SK-N-SH (cell line): ENCODE results near the gene AGBL4. TPM values are rescaled to one million over a fixed set of nuclear protein-coding genes. Genes with fewer than 3 reads are reported as not detected.

Source experiments
- CTCF ChIA-PET: fragments of 300-600, 350-600 bp; formaldehyde crosslinking; extraction: SDS; loops from one replicate; lab custom pipeline; 2021; lab: Yijun Ruan, JAX
- POLR2A ChIA-PET: fragments of 350-600 bp; sonication (Branson Sonifier 250); formaldehyde crosslinking; extraction: SDS; loops from one replicate; lab custom pipeline; 2020; ENCODE audit warnings: antibody characterized with exemption, inconsistent platforms; lab: Yijun Ruan, JAX
- DNase-seq: peaks from one replicate; pipeline ENCODE4 v3.0.0; 2012
- H2AFZ ChIP-seq: fragments of 200-600 bp; sonication (generic); 2 replicates; pipeline ENCODE4 v1.8.1; 2016; ENCODE audit warnings: antibody characterized with exemption, mild to moderate bottlenecking, low read depth
- H3F3A ChIP-seq: fragments of 200-600 bp; sonication (generic); replicated peaks from 2 replicates; pipeline ENCODE3; 2016; ENCODE audit warnings: antibody characterized with exemption, mild to moderate bottlenecking; ENCODE audit not compliant: insufficient read depth
- H3K27ac ChIP-seq, 2 experiments: fragments of 200-500 bp in 1 of 2; fragments of 200-600 bp in 1 of 2; sonication (Bioruptor generic) in 1 of 2; sonication (generic), shearing (Covaris generic) in 1 of 2; 2 replicates each; pipeline versions ENCODE4 v1.5.1 to v1.6.1; 2014 to 2016; ENCODE audit warnings: low read depth in 2 of 2, inconsistent platforms in 1 of 2, low read length in 1 of 2, mild to moderate bottlenecking in 1 of 2, mixed read lengths in 1 of 2
- H3K27me3 ChIP-seq: fragments of 200-600 bp; sonication (generic), shearing (Covaris generic); 2 replicates; pipeline ENCODE4 v1.6.1; 2016; ENCODE audit warnings: mixed run types; ENCODE audit not compliant: insufficient read depth
- H3K36me3 ChIP-seq, 2 experiments: fragments of 200-500 bp in 1 of 2; fragments of 200-600 bp in 1 of 2; sonication (Bioruptor generic) in 1 of 2; sonication (generic) in 1 of 2; replicated peaks in 1 of 2; 2 replicates each; pipeline versions ENCODE3 to v1.5.1; 2014 to 2016; ENCODE audit warnings: low read length in 1 of 2, mild to moderate bottlenecking in 1 of 2; ENCODE audit not compliant: insufficient read depth in 2 of 2, control insufficient read depth in 1 of 2
- H3K4me1 ChIP-seq, 2 experiments: fragments of 200-500 bp in 1 of 2; fragments of 200-600 bp in 1 of 2; sonication (Bioruptor generic) in 1 of 2; sonication (generic), shearing (Covaris generic) in 1 of 2; 2 replicates each; pipeline versions ENCODE4 v1.5.1 to v1.6.1; 2014 to 2016; ENCODE audit warnings: low read depth in 1 of 2, low read length in 1 of 2, mixed run types in 1 of 2; ENCODE audit not compliant: insufficient read depth in 2 of 2, control insufficient read depth in 1 of 2
- H3K4me2 ChIP-seq: fragments of 200-600 bp; sonication (generic), shearing (Covaris generic); 2 replicates; pipeline ENCODE4 v1.6.1; 2017; ENCODE audit warnings: mixed run types
- H3K4me3 ChIP-seq, 2 experiments: fragments of 200-500 bp in 1 of 2; fragments of 200-600 bp in 1 of 2; sonication (Bioruptor generic) in 1 of 2; sonication (generic), shearing (Covaris generic) in 1 of 2; 2 replicates each; pipeline versions ENCODE4 v1.5.1 to v1.8.1; 2014 to 2016; ENCODE audit warnings: low read depth in 2 of 2, inconsistent platforms in 1 of 2, low read length in 1 of 2, mild to moderate bottlenecking in 1 of 2, mixed read lengths in 1 of 2, moderate library complexity in 1 of 2
- H3K79me2 ChIP-seq: fragments of 200-600 bp; sonication (generic); 2 replicates; pipeline ENCODE4 v1.8.1; 2017; ENCODE audit warnings: mild to moderate bottlenecking; ENCODE audit not compliant: insufficient read depth
- H3K9ac ChIP-seq: fragments of 200-600 bp; sonication (generic); 2 replicates; pipeline ENCODE4 v1.6.1; 2017; ENCODE audit warnings: mixed run types
- H3K9me2 ChIP-seq: fragments of 200-600 bp; sonication (generic); 2 replicates; pipeline ENCODE4 v1.6.1; 2017; ENCODE audit warnings: mixed run types
- H3K9me3 ChIP-seq: fragments of 200-600 bp; sonication (generic); 2 replicates; pipeline ENCODE4 v1.6.1; 2017; ENCODE audit warnings: mixed run types, mild to moderate bottlenecking, moderate library complexity
- H4K20me1 ChIP-seq: fragments of 200-600 bp; sonication (generic); 2 replicates; pipeline ENCODE4 v1.6.1; 2017; ENCODE audit warnings: mild to moderate bottlenecking, mixed run types; ENCODE audit not compliant: insufficient read depth
- ELF1 ChIP-seq: IDR thresholded peaks from 2 replicates; pipeline ENCODE4 v1.4.0; 2012
- EP300 ChIP-seq, 2 experiments: IDR thresholded peaks; 2 replicates each; pipeline versions ENCODE4 v1.4.0 to v1.6.1; 2012; ENCODE audit warnings: borderline replicate concordance in 1 of 2, low read depth in 1 of 2, low read length in 1 of 2
- FOXJ3 ChIP-seq: sonication (generic); formaldehyde crosslinking; IDR thresholded peaks from 2 replicates; pipeline ENCODE4 v1.5.1; 2020; ENCODE audit warnings: mild to moderate bottlenecking, missing genetic modification reagents
- FOXM1 ChIP-seq: IDR thresholded peaks from 2 replicates; pipeline ENCODE4 v1.4.0; 2012; ENCODE audit warnings: low read depth, mild to moderate bottlenecking
- GATA2 ChIP-seq: sonication (generic); formaldehyde crosslinking; IDR thresholded peaks from 2 replicates; pipeline ENCODE4 v1.5.0; 2020; ENCODE audit warnings: mild to moderate bottlenecking, missing genetic modification reagents
- MXI1 ChIP-seq: IDR thresholded peaks from 2 replicates; pipeline ENCODE4 v1.6.1; 2012; ENCODE audit warnings: mild to moderate bottlenecking, low read depth, low read length, improper control_type of control experiment
- NFIC ChIP-seq: IDR thresholded peaks from 2 replicates; pipeline ENCODE4 v1.4.0; 2012; ENCODE audit warnings: borderline replicate concordance
- NRF1 ChIP-seq: IDR thresholded peaks from 2 replicates; pipeline ENCODE4 v1.6.1; 2012; ENCODE audit warnings: low read depth, mild to moderate bottlenecking, low read length
- POLR2AphosphoS5 ChIP-seq: IDR thresholded peaks from 2 replicates; pipeline ENCODE4 v1.6.1; 2012; ENCODE audit warnings: low read depth, low read length
- RCOR1 ChIP-seq: fragments of 150-350 bp; IDR thresholded peaks from 2 replicates; pipeline ENCODE4 v1.6.1; 2017; ENCODE audit warnings: antibody characterized with exemption, low read length
- RFX5 ChIP-seq: IDR thresholded peaks from 2 replicates; pipeline ENCODE4 v1.6.1; 2012; ENCODE audit warnings: mild to moderate bottlenecking, improper control_type of control experiment, low read length
- RXRA ChIP-seq: IDR thresholded peaks from 2 replicates; pipeline ENCODE4 v1.4.0; 2012; ENCODE audit warnings: low read depth, mild to moderate bottlenecking, borderline replicate concordance
- SMC3 ChIP-seq: IDR thresholded peaks from 2 replicates; pipeline ENCODE4 v1.6.1; 2012; ENCODE audit warnings: low read depth, low read length, improper control_type of control experiment
- TAF1 ChIP-seq: IDR thresholded peaks from 2 replicates; pipeline ENCODE4 v1.6.1; 2012; ENCODE audit warnings: low read depth, mild to moderate bottlenecking, low read length, moderate library complexity, borderline replicate concordance
- TEAD4 ChIP-seq: IDR thresholded peaks from 2 replicates; pipeline ENCODE4 v1.4.0; 2012; ENCODE audit warnings: mild to moderate bottlenecking, borderline replicate concordance; ENCODE audit not compliant: insufficient read depth
- WGBS: methylation state at CpG from one replicate; pipeline ENCODE4 v1.1.6; 2017; ENCODE audit warnings: low lambda C conversion rate; 5-methylcytosine and 5-hydroxymethylcytosine counted together
- polyA plus RNA-seq, 3 experiments: library from polyadenylated mRNA; depleted of rRNA; stranded (reverse); fragments of >200 nt; gene quantifications; 2 replicates each; pipeline ENCODE4 v1.2.3, GENCODE V29; 2012
- TF ChIP-seq, protein P1 (sequence below): fragments of 150-350 bp; IDR thresholded peaks from 2 replicates; pipeline ENCODE4 v1.6.1; 2016; ENCODE audit warnings: mild to moderate bottlenecking, low read depth, low read length
- TF ChIP-seq, protein P2 (sequence below): IDR thresholded peaks from 2 replicates; pipeline ENCODE4 v1.4.0; 2012; ENCODE audit warnings: low read depth
- TF ChIP-seq, protein P3 (sequence below): fragments of 200-600 bp; sonication (generic); IDR thresholded peaks from 2 replicates; pipeline ENCODE4 v1.6.1; 2017; ENCODE audit warnings: antibody characterized with exemption, mild to moderate bottlenecking, moderate library complexity
- TF ChIP-seq, protein P4 (sequence below): IDR thresholded peaks from 2 replicates; pipeline ENCODE4; 2012

AGBL4 gene
- polyA plus RNA-seq, 1 of the 3 experiments (the other 2 are of a cell fraction), result 0.07 TPM

DNA sequence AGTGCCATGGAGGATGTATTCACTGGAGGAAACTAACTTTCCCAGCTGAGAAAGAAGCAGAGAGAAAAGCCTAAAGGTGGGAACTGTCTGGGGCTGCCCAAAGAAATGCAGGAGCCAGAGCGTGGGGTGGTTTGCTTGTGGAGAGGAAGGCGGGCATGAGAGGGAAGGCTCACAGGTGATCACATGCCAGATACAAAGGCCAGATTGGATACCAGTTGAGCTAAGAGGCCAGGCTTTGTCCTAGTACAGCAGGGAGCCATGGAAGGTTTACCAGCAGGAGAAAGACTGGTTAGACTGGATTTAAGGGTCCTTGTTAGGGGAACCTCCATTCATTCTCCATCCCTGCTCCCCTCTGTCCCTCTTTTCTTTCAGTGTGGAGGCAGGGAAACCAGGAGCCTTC, 1313.4 kb downstream of the AGBL4 start:
- no peaks in the 10 kb centered on the region for H3K9me3 ChIP-seq
- no peaks in the 10 kb centered on the region for H3K9me2 ChIP-seq
- no peak overlapping the region for H3K4me3 ChIP-seq
- H3K27ac ChIP-seq, result no peak overlapping the region
- H3K9ac ChIP-seq, result no peak overlapping the region
- H3K79me2 ChIP-seq, result no peaks in the 10 kb centered on the region
- POLR2A ChIA-PET, result no interaction called here
- no peaks in the 10 kb centered on the region for H4K20me1 ChIP-seq
- TF ChIP-seq, protein P1, sequence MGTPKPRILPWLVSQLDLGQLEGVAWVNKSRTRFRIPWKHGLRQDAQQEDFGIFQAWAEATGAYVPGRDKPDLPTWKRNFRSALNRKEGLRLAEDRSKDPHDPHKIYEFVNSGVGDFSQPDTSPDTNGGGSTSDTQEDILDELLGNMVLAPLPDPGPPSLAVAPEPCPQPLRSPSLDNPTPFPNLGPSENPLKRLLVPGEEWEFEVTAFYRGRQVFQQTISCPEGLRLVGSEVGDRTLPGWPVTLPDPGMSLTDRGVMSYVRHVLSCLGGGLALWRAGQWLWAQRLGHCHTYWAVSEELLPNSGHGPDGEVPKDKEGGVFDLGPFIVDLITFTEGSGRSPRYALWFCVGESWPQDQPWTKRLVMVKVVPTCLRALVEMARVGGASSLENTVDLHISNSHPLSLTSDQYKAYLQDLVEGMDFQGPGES, result no peak
- TF ChIP-seq RXRA, result no peak
- no peak for TF ChIP-seq MXI1
- TF ChIP-seq FOXJ3 (CRISPR knock-in tag), result no peak
- no peak overlapping the region for H2AFZ ChIP-seq
- H3K4me2 ChIP-seq, result no peak overlapping the region
- H3F3A ChIP-seq, result no peaks in the 10 kb centered on the region
- H3K36me3 ChIP-seq, result no peaks in the 10 kb centered on the region
- no peak for DNase-seq
- CTCF ChIA-PET, result interaction anchor here (1.0 to 5.2 kb wide), 6 partner anchors 12 to 138 kb away, joined by 3 to 27 read pairs (median 6); no protein-coding TSS in a partner anchor
- WGBS, result 75% methylated on average over 2 of the region's 2 CpGs
- no peaks in the 10 kb centered on the region for H3K27me3 ChIP-seq
- H3K4me1 ChIP-seq, result peaks cover 0 to 23% of the 10 kb centered on the region in 2 experiments; a peak in 2 of 4 replicates

DNA sequence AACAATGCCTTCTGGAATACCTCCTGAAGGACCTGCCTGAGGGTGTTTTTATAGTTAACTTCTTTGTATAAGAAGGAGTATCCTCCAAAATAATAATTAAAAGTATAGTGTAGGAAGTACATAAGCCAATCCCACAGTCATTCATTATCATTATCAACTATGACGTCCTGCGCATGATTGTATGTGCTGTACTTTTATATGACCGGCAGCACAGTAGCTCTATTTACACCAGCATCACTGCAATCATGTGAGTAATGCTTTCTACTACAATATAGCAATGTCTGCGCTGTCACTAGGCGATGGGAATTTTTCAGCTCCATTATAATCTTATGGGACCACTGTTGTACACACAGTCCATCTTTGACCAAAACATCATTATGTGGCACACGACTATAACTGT, 1319.0 kb downstream of the AGBL4 start:
- no peak overlapping the region for H3K4me3 ChIP-seq
- TF ChIP-seq RCOR1, result no peak
- TF ChIP-seq, protein P2, sequence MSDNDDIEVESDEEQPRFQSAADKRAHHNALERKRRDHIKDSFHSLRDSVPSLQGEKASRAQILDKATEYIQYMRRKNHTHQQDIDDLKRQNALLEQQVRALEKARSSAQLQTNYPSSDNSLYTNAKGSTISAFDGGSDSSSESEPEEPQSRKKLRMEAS, result no peak
- no peak for TF ChIP-seq RXRA
- no peak for TF ChIP-seq RFX5
- TF ChIP-seq MXI1, result no peak
- TF ChIP-seq TEAD4, result no peak
- no peak for TF ChIP-seq SMC3
- no peaks in the 10 kb centered on the region for H3K27me3 ChIP-seq
- ChIA-PET POLR2A (no interaction called here), CTCF (interaction anchor here (1.1 to 1.7 kb wide), 5 partner anchors 9 to 1644 kb away, joined by 3 to 5 read pairs (median 3); no protein-coding TSS in a partner anchor)
- no peak overlapping the region for H2AFZ ChIP-seq
- no peak overlapping the region for H3K9ac ChIP-seq
- DNase-seq, result no peak
- H3K27ac ChIP-seq, result no peak overlapping the region
- H3K9me3 ChIP-seq, result no peaks in the 10 kb centered on the region
- H3K4me2 ChIP-seq, result no peak overlapping the region
- no peaks in the 10 kb centered on the region for H3K36me3 ChIP-seq
- H4K20me1 ChIP-seq, result no peaks in the 10 kb centered on the region
- no peaks in the 10 kb centered on the region for H3K9me2 ChIP-seq
- peaks cover 0 to 2% of the 10 kb centered on the region in 2 experiments; a peak in 1 of 4 replicates for H3K4me1 ChIP-seq
- WGBS, result 86% methylated on average over 6 of the region's 6 CpGs
- H3F3A ChIP-seq, result no peaks in the 10 kb centered on the region
- no peaks in the 10 kb centered on the region for H3K79me2 ChIP-seq

- H3K9ac ChIP-seq, result no peak overlapping the region
- H3K9me3 ChIP-seq, result no peaks in the 10 kb centered on the region
- ChIA-PET CTCF (interaction anchor here (7.9 kb wide), 1 partner anchor 130 kb away, joined by 97 read pairs; no protein-coding TSS in a partner anchor), POLR2A (no interaction called here)
- WGBS, result 70% methylated on average over 2 of the region's 2 CpGs
- H3K4me1 ChIP-seq, result no peaks in the 10 kb centered on the region
- no peaks in the 10 kb centered on the region for H3K79me2 ChIP-seq
- H3K36me3 ChIP-seq, result no peaks in the 10 kb centered on the region
- no peak for DNase-seq
- no peaks in the 10 kb centered on the region for H3K27me3 ChIP-seq
- no peaks in the 10 kb centered on the region for H3K9me2 ChIP-seq
- H4K20me1 ChIP-seq, result no peaks in the 10 kb centered on the region
- no peak for TF ChIP-seq MXI1
- TF ChIP-seq GATA2 (CRISPR knock-in tag), result no peak
- no peak for TF ChIP-seq SMC3
- TF ChIP-seq EP300 (IDR thresholded peaks at IDR 0.05; ENCODE audit: borderline replicate concordance in 1 of 2, low read depth in 1 of 2, low read length in 1 of 2), result no peak
- TF ChIP-seq, protein P3, sequence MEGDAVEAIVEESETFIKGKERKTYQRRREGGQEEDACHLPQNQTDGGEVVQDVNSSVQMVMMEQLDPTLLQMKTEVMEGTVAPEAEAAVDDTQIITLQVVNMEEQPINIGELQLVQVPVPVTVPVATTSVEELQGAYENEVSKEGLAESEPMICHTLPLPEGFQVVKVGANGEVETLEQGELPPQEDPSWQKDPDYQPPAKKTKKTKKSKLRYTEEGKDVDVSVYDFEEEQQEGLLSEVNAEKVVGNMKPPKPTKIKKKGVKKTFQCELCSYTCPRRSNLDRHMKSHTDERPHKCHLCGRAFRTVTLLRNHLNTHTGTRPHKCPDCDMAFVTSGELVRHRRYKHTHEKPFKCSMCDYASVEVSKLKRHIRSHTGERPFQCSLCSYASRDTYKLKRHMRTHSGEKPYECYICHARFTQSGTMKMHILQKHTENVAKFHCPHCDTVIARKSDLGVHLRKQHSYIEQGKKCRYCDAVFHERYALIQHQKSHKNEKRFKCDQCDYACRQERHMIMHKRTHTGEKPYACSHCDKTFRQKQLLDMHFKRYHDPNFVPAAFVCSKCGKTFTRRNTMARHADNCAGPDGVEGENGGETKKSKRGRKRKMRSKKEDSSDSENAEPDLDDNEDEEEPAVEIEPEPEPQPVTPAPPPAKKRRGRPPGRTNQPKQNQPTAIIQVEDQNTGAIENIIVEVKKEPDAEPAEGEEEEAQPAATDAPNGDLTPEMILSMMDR, result no peak
- no peak for TF ChIP-seq RXRA
- no peak for TF ChIP-seq RCOR1
- no peak for TF ChIP-seq POLR2AphosphoS5
- no peak for TF ChIP-seq NFIC
- no peak for TF ChIP-seq NRF1
- TF ChIP-seq, protein P4, sequence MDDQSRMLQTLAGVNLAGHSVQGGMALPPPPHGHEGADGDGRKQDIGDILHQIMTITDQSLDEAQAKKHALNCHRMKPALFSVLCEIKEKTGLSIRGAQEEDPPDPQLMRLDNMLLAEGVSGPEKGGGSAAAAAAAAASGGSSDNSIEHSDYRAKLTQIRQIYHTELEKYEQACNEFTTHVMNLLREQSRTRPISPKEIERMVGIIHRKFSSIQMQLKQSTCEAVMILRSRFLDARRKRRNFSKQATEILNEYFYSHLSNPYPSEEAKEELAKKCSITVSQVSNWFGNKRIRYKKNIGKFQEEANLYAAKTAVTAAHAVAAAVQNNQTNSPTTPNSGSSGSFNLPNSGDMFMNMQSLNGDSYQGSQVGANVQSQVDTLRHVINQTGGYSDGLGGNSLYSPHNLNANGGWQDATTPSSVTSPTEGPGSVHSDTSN, result no peak
- TF ChIP-seq FOXM1, result no peak
- no peak for TF ChIP-seq ELF1
- no peak for TF ChIP-seq TAF1
- H2AFZ ChIP-seq, result no peak overlapping the region
- no peak overlapping the region for H3K4me3 ChIP-seq
- H3K27ac ChIP-seq, result no peak overlapping the region
- no peaks in the 10 kb centered on the region for H3F3A ChIP-seq
- no peak overlapping the region for H3K4me2 ChIP-seq
Observed at GRCh38 chr1:48701445-48701844, 1322.3 kb downstream of the AGBL4 start.
